ENCODE data around the gene FBXO34. TPM values are rescaled to one million over a fixed set of nuclear protein-coding genes. Genes with fewer than 3 reads are reported as not detected.

FBXO34 gene
- total and polyA plus RNA-seq, 9 of the 15 experiments (the other 6 are each of a cell fraction or from before 2014, with no cell fraction given) = 6.3 to 24.9 (median 16.2) TPM

GRCh38 chr14:55271572-55272298 lies 514 bp downstream of the FBXO34 start:
- Histone ChIP-seq H3K9me3 (replicated peaks; ENCODE audit: control insufficient read depth, insufficient read depth, low read depth, low read length) (no peaks in the 10 kb centered on the region), H3K4me3 (peak overlapping the region; percentile 76), H3K27ac (ENCODE audit: extremely low read depth, low read depth, low read length) (peak overlapping the region; percentile 96), H3K9ac (ENCODE audit: insufficient read depth in 1 of 2, low read depth in 2 of 2, low read length in 2 of 2) (peak overlapping the region; percentile 95 to 100), H3K79me2 (ENCODE audit: control insufficient read depth, insufficient read depth, low read length) (peaks cover 50% of the 10 kb centered on the region), H3K4me2 (ENCODE audit: insufficient read depth, low read length) (peak overlapping the region; percentile 94), H3K36me3 (ENCODE audit: control insufficient read depth, insufficient read depth, low read length) (no peaks in the 10 kb centered on the region), H3K9me1 (ENCODE audit: control insufficient read depth, insufficient read depth, low read length) (no peaks in the 10 kb centered on the region), H4K20me1 (replicated peaks; ENCODE audit: control insufficient read depth, insufficient read depth, low read length) (no peaks in the 10 kb centered on the region), H2AFZ (ENCODE audit: low read depth, low read length) (peak overlapping the region; percentile 92), H3K4me1 (replicated peaks in 1 of 2; ENCODE audit: control insufficient read depth in 2 of 2, insufficient read depth in 2 of 2, low read length in 2 of 2) (peaks cover 8 to 17% of the 10 kb centered on the region in 2 experiments), H3K27me3 (ENCODE audit: control insufficient read depth in 2 of 2, insufficient read depth in 2 of 2, low read length in 2 of 2) (no peaks in the 10 kb centered on the region)
- ATAC-seq = peak; percentile 81
- peak; percentile 78 for FAIRE-seq
- WGBS (ENCODE audit: insufficient coverage, low coverage, missing lambda C conversion rate) = 0% methylated on average over 22 of the region's 80 CpGs
- intact Hi-C loops (cut with micrococcal nuclease) (loop anchor here (2.0 to 5.0 kb wide), 2 partner anchors 83 to 146 kb away; no protein-coding TSS in a partner anchor), in situ Hi-C loops (cut with MboI) (no loop called here)
- CTCF ChIA-PET (ENCODE audit: low intra/inter-chr PET ratio) = interaction anchor here (0.7 to 0.8 kb wide), 2 partner anchors 26 to 158 kb away, joined by 3 read pairs; no protein-coding TSS in a partner anchor
- POLR2A ChIA-PET = interaction anchor here (0.6 to 2.4 kb wide), 4 partner anchors 10 to 430 kb away, joined by 3 to 8 read pairs (median 4); no protein-coding TSS in a partner anchor
- no TSS peak for BruUV-seq (replicated peaks)
- peak; percentile 83 to 89 (median 86) for DNase-seq (ENCODE audit: extremely low read depth in 1 of 4, low spot score in 3 of 4)
- TF ChIP-seq TCFL5 (CRISPR knock-in tag; conservative IDR thresholded peaks at IDR 0.05) (no peak), FOXP4 (CRISPR knock-in tag; IDR thresholded peaks at IDR 0.05; ENCODE audit: borderline replicate concordance) (no peak), KLF16 (IDR thresholded peaks at IDR 0.05) (no peak), JUND (IDR thresholded peaks at IDR 0.05; ENCODE audit: borderline replicate concordance, low read depth, low read length) (peak; percentile 55; the same call in 1 of the 2 replicates), JUND (tag; IDR thresholded peaks at IDR 0.05; ENCODE audit: borderline replicate concordance, low read depth, low read length) (0 out of 3 replicates have a peak, but pooled peaks have one; percentile 56), IRF9 (tag; IDR thresholded peaks at IDR 0.05) (no peak), NCOA4 (IDR thresholded peaks at IDR 0.05; ENCODE audit: partially characterized antibody) (no peak), ZNF280A (IDR thresholded peaks at IDR 0.05; ENCODE audit: low read depth, partially characterized antibody) (no peak), SMAD4 (CRISPR knock-in tag; conservative IDR thresholded peaks at IDR 0.05) (0 out of 2 replicates have a peak, but pooled peaks have one; percentile 18)
